Transverse colon (tissue), 4 donors: ENCODE results near the gene DNAH3.
"Not testable (repeated sequence)": the region's sequence is repeated elsewhere in the genome, so short reads cannot be mapped to it uniquely, and the experiment has no call there.

Experiments
- CTCF ChIP-seq, 5 experiments: fragments of 200-600 bp in 3 of 5; fragments of 450-650 bp in 2 of 5; sonication (generic) in 3 of 5; IDR thresholded peaks; 1 replicate in 2 of 5; 2 replicates in 3 of 5; pipeline ENCODE4 v1.5.1; 2016 to 2017; ENCODE audit warnings: antibody characterized with exemption in 5 of 5, inconsistent platforms in 3 of 5, mild to moderate bottlenecking in 2 of 5, moderate library complexity in 1 of 5
- EP300 ChIP-seq: sonication (generic); formaldehyde crosslinking; IDR thresholded peaks from one replicate; pipeline ENCODE4 v1.6.1; 2017; ENCODE audit warnings: antibody characterized with exemption, low read depth
- POLR2A ChIP-seq: fragments of 450-650 bp; IDR thresholded peaks from one replicate; pipeline ENCODE4 v1.6.1; 2016; ENCODE audit warnings: antibody characterized with exemption, mild to moderate bottlenecking, moderate library complexity
- POLR2AphosphoS5 ChIP-seq, 3 donors: sonication (generic); formaldehyde crosslinking; IDR thresholded peaks; one replicate each; pipeline ENCODE4 v1.6.1; 2016; ENCODE audit warnings: antibody characterized with exemption in 3 of 3

DNA sequence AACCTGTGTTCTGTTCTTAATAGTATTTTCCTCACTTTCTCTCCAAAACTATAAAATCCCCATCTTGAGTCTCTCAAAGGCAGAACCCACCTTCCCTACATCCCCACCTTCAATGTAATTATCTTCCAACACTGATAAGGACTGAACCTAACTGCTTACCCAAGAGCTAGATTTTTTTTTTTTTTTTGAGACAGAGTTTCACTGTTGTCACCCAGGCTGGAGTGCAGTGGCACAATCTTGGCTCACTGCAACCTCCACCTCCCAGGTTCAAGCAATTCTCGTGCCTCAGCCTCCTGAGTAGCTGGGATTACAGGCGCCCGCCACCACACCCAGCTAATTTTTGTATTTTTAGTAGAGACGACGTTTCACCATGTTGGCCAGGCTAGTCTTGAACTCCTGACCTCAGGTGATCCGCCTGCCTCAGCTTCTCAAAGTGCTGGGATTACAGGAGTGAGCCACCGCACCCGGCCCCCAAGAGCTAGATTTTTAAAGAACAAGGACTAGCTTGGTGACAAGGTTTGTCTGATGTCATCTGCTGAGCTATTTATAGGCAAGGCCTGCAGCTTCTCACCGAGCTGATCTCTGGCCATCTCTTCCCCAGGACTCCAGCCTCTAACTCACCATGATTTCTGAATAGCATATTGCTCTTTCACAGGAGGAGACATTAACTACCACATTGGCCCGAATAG lies 220.8 kb downstream of the DNAH3 start:
- not testable (repeated sequence) for TF ChIP-seq CTCF (IDR thresholded peaks at IDR 0.05); POLR2A; POLR2AphosphoS5 (IDR thresholded peaks at IDR 0.05); EP300
